Liver (tissue), 9 donors: ENCODE measurements around the gene ZNF423. TPM values are rescaled to one million over a fixed set of nuclear protein-coding genes. Genes with fewer than 3 reads are reported as not detected.

Source experiments
- DNase-seq: peaks from one replicate; pipeline ENCODE4 v3.0.0-alpha.2; 2017; ENCODE audit warnings: low spot score
- H3K27ac ChIP-seq, 2 donors: one replicate each; pipeline ENCODE4 v1.7.0; 2013; ENCODE audit warnings: inconsistent platforms in 2 of 2, low read length in 2 of 2, control low read depth in 1 of 2, low read depth in 1 of 2, mild to moderate bottlenecking in 1 of 2
- H3K27me3 ChIP-seq, 4 donors: one replicate each; pipeline versions ENCODE4 v1.6.1 to v1.7.0; 2013; ENCODE audit warnings: low read length in 3 of 4, inconsistent platforms in 1 of 4, mild to moderate bottlenecking in 1 of 4, moderate library complexity in 1 of 4; ENCODE audit not compliant: control insufficient read depth in 4 of 4, insufficient read depth in 4 of 4
- H3K36me3 ChIP-seq, 4 donors: one replicate each; pipeline versions ENCODE4 v1.6.1 to v1.7.0; 2013; ENCODE audit warnings: low read length in 3 of 4, mild to moderate bottlenecking in 3 of 4, low read depth in 1 of 4, moderate library complexity in 1 of 4; ENCODE audit not compliant: control insufficient read depth in 4 of 4, insufficient read depth in 3 of 4
- H3K4me1 ChIP-seq, 4 donors: one replicate each; pipeline versions ENCODE4 v1.6.1 to v1.7.0; 2013; ENCODE audit warnings: low read length in 3 of 4, mild to moderate bottlenecking in 3 of 4, moderate library complexity in 1 of 4; ENCODE audit not compliant: control insufficient read depth in 4 of 4, insufficient read depth in 4 of 4
- H3K4me3 ChIP-seq, 3 donors: one replicate each; pipeline versions ENCODE4 v1.6.1 to v1.7.0; 2013; ENCODE audit warnings: low read length in 3 of 3, control low read depth in 1 of 3, low read depth in 1 of 3, mild to moderate bottlenecking in 1 of 3
- H3K9ac ChIP-seq, 2 donors: one replicate each; pipeline ENCODE4 v1.7.0; 2013; ENCODE audit warnings: low read length in 2 of 2, mild to moderate bottlenecking in 2 of 2, moderate library complexity in 2 of 2, control low read depth in 1 of 2, low read depth in 1 of 2
- H3K9me3 ChIP-seq, 4 donors: one replicate each; pipeline versions ENCODE4 v1.6.1 to v1.7.0; 2013; ENCODE audit warnings: low read length in 3 of 4; ENCODE audit not compliant: control insufficient read depth in 4 of 4
- CTCF ChIP-seq: fragments of 150-350 bp; IDR thresholded peaks from 2 replicates; pipeline ENCODE4 v1.5.1; 2017; ENCODE audit warnings: improper control_type of control experiment, low read depth, low read length; ENCODE audit not compliant: missing input control
- EGR1 ChIP-seq, 2 donors: IDR thresholded peaks; 2 replicates each; pipeline ENCODE4 v1.6.1; 2016 to 2018; ENCODE audit warnings: antibody characterized with exemption in 2 of 2, low read depth in 2 of 2
- FOXA1 ChIP-seq: IDR thresholded peaks from 2 replicates; pipeline ENCODE4 v1.6.1; 2016; ENCODE audit warnings: antibody characterized with exemption
- GABPA ChIP-seq, 2 donors: IDR thresholded peaks in 1 of 2; conservative IDR thresholded peaks in 1 of 2; 2 replicates each; pipeline ENCODE4 v1.6.1; 2016; ENCODE audit warnings: antibody characterized with exemption in 2 of 2, mild to moderate bottlenecking in 1 of 2, moderate library complexity in 1 of 2
- HNF4G ChIP-seq: IDR thresholded peaks from 2 replicates; pipeline ENCODE4 v1.6.1; 2016; ENCODE audit warnings: antibody characterized with exemption
- NR2F2 ChIP-seq: IDR thresholded peaks from 2 replicates; pipeline ENCODE4 v1.6.1; 2016; ENCODE audit warnings: antibody characterized with exemption
- RAD21 ChIP-seq, 2 donors: IDR thresholded peaks; 2 replicates each; pipeline ENCODE4 v1.6.1; 2016; ENCODE audit warnings: antibody characterized with exemption in 2 of 2, mild to moderate bottlenecking in 2 of 2
- RXRA ChIP-seq, 2 donors: IDR thresholded peaks; 2 replicates each; pipeline ENCODE4 v1.6.1; 2017 to 2018; ENCODE audit warnings: antibody characterized with exemption in 2 of 2, mild to moderate bottlenecking in 1 of 2
- SP1 ChIP-seq: IDR thresholded peaks from 2 replicates; pipeline ENCODE4 v1.6.1; 2018; ENCODE audit warnings: antibody characterized with exemption, mild to moderate bottlenecking
- TAF1 ChIP-seq: conservative IDR thresholded peaks from 2 replicates; pipeline ENCODE4 v1.6.1; 2016; ENCODE audit warnings: antibody characterized with exemption, mild to moderate bottlenecking
- ZBTB33 ChIP-seq: IDR thresholded peaks from 2 replicates; pipeline ENCODE4 v1.6.1; 2016; ENCODE audit warnings: antibody characterized with exemption
- WGBS: extraction: QIAGEN DNeasy Blood & Tissue Kit; methylation state at CpG from one replicate; pipeline ENCODE4 v1.1.7; 2013; 5-methylcytosine and 5-hydroxymethylcytosine counted together
- polyA plus RNA-seq, 2 donors: library from polyadenylated mRNA; stranded (reverse) in 1 of 2; unstranded in 1 of 2; fragments of 200-250 nt in 1 of 2; fragments of >200 nt in 1 of 2; fragmentation: Nextera tagmentation in 1 of 2; extraction: Ambion mirVana in 1 of 2; gene quantifications; one replicate each; pipeline versions ENCODE4 v1.2.1 to v1.2.3, GENCODE V29; 2013 to 2015
- total RNA-seq, 2 donors: library from RNA; depleted of rRNA; stranded (reverse); fragments of >200 nt; gene quantifications; one replicate each; pipeline ENCODE4 v1.2.3, GENCODE V29; 2014
- donor health status: healthy.
- donor health status: healthy.
- donor health status: healthy.
- donor health status: healthy.
- donor health status: healthy.

Gene ZNF423
- total and polyA plus RNA-seq, 4 donors, result 0.24 to 1.6 (median 0.39) TPM

GRCh38 chr16:49896447-49896964 lies 40.6 kb upstream of the ZNF423 start:
- Histone ChIP-seq H3K9ac (no peak overlapping the region), H3K36me3 (no peaks in the 10 kb centered on the region), H3K27ac (no peak overlapping the region), H3K9me3 (no peaks in the 10 kb centered on the region), H3K4me3 (no peak overlapping the region), H3K27me3 (no peaks in the 10 kb centered on the region), H3K4me1 (no peaks in the 10 kb centered on the region)
- 88% methylated on average over 12 of the region's 12 CpGs for WGBS
- DNase-seq, result no peak
- TF ChIP-seq NR2F2 (no peak), HNF4G (no peak), TAF1 (no peak), ZBTB33 (no peak), GABPA (IDR thresholded peaks at IDR 0.05 in 1 of 2, conservative IDR thresholded peaks at IDR 0.05 in 1 of 2) (no peak), CTCF (no peak), RXRA (IDR thresholded peaks at IDR 0.05) (no peak), EGR1 (IDR thresholded peaks at IDR 0.05; ENCODE audit: low read depth in 2 of 2) (no peak), SP1 (no peak)

GRCh38 chr16:49890876-49891275 lies 35.0 kb upstream of the ZNF423 start:
- Histone ChIP-seq H3K27me3 (no peaks in the 10 kb centered on the region), H3K9me3 (no peaks in the 10 kb centered on the region), H3K9ac (no peak overlapping the region), H3K4me1 (no peaks in the 10 kb centered on the region), H3K36me3 (no peaks in the 10 kb centered on the region), H3K4me3 (no peak overlapping the region), H3K27ac (no peak overlapping the region)
- peak; percentile 67 for DNase-seq
- 54% methylated on average over 5 of the region's 5 CpGs for whole genome bisulfite sequencing
- no peak for TF ChIP-seq FOXA1
- peak; percentile 35 to 66 for TF ChIP-seq RAD21 (IDR thresholded peaks at IDR 0.05)
- TF ChIP-seq CTCF, result no peak
